IMR-90 (cell line): ENCODE measurements around the gene SEZ6L2. TPM values are rescaled to one million over a fixed set of nuclear protein-coding genes. Genes with fewer than 3 reads are reported as not detected.
A peak's percentile ranks its signal among the peaks of the same experiment; 100 is the strongest.

Source experiments
- ATAC-seq: fragments of 200-7000 bp; cut with Tn5 transposase; 2 replicates; pipeline ENCODE4 v1.9.1; 2020; ENCODE audit warnings: low read depth, mild to moderate bottlenecking, moderate library complexity
- BruUV-seq: library from RNA; stranded (reverse); fragments of 400-500 nt; replicated peaks from 2 replicates; lab custom pipeline; 2021; lab: Mats Ljungman, UMichigan
- CTCF ChIA-PET: fragments of 300-600 bp; formaldehyde crosslinking; extraction: SDS; loops from one replicate; lab custom pipeline; 2021; ENCODE audit warnings: antibody characterized with exemption; lab: Yijun Ruan, JAX
- POLR2A ChIA-PET: fragments of 300-600 bp; sonication (Branson Sonifier 250); formaldehyde crosslinking; loops from one replicate; lab custom pipeline; 2022; ENCODE audit warnings: antibody characterized with exemption; ENCODE audit not compliant: unreplicated experiment; lab: Charles Lee
- DNase-seq: peaks from one replicate; pipeline ENCODE4 v3.0.0; 2013
- H2AFZ ChIP-seq: replicated peaks from 2 replicates; pipeline ENCODE3; 2013; ENCODE audit warnings: low read length, mild to moderate bottlenecking; ENCODE audit not compliant: poor library complexity
- H2AK5ac ChIP-seq: 2 replicates; pipeline ENCODE4 v1.6.1; 2013; ENCODE audit warnings: low read depth, low read length, inconsistent platforms
- H2AK9ac ChIP-seq: replicated peaks from 2 replicates; pipeline ENCODE3; 2013; ENCODE audit warnings: mild to moderate bottlenecking, low read depth, low read length, moderate library complexity; ENCODE audit not compliant: poor library complexity
- H2BK120ac ChIP-seq: 2 replicates; pipeline ENCODE4 v1.6.1; 2013; ENCODE audit warnings: low read depth, low read length, inconsistent platforms
- H2BK15ac ChIP-seq: 3 replicates; pipeline ENCODE4 v1.6.1; 2013; ENCODE audit warnings: low read depth, low read length, inconsistent platforms
- H2BK20ac ChIP-seq: 2 replicates; pipeline ENCODE4 v1.6.1; 2013; ENCODE audit warnings: low read depth, mild to moderate bottlenecking, inconsistent platforms, low read length, moderate library complexity
- H2BK5ac ChIP-seq: 2 replicates; pipeline ENCODE4 v1.6.1; 2013; ENCODE audit warnings: mild to moderate bottlenecking, low read depth, low read length, inconsistent platforms; ENCODE audit not compliant: poor library complexity, severe bottlenecking
- H3K14ac ChIP-seq: replicated peaks from 2 replicates; pipeline ENCODE4 v1.6.1; 2013; ENCODE audit warnings: low read depth, low read length, inconsistent platforms
- H3K18ac ChIP-seq: 2 replicates; pipeline ENCODE4 v1.6.1; 2013; ENCODE audit warnings: low read depth, low read length, control low read depth
- H3K23ac ChIP-seq: 2 replicates; pipeline ENCODE4 v1.6.1; 2013; ENCODE audit warnings: low read depth, low read length, inconsistent platforms
- H3K27ac ChIP-seq: 2 replicates; pipeline ENCODE4 v1.5.1; 2013; ENCODE audit warnings: mild to moderate bottlenecking, control low read depth, low read length; ENCODE audit not compliant: insufficient read depth
- H3K27me3 ChIP-seq: 2 replicates; pipeline ENCODE4 v1.6.1; 2013; ENCODE audit warnings: low read length; ENCODE audit not compliant: control insufficient read depth, insufficient read depth
- H3K36me3 ChIP-seq: 2 replicates; pipeline ENCODE4 v1.6.1; 2013; ENCODE audit warnings: low read length, mixed read lengths; ENCODE audit not compliant: control insufficient read depth, insufficient read depth
- H3K4ac ChIP-seq: 2 replicates; pipeline ENCODE4 v1.6.1; 2013; ENCODE audit warnings: low read depth, low read length, inconsistent platforms
- H3K4me1 ChIP-seq: 2 replicates; pipeline ENCODE4 v1.6.1; 2013; ENCODE audit warnings: low read length, mixed read lengths; ENCODE audit not compliant: control insufficient read depth, insufficient read depth
- H3K4me2 ChIP-seq: 2 replicates; pipeline ENCODE4 v1.6.1; 2013; ENCODE audit warnings: low read depth, mild to moderate bottlenecking, control low read depth, low read length, moderate library complexity
- H3K4me3 ChIP-seq: 2 replicates; pipeline ENCODE4 v1.5.1; 2013; ENCODE audit warnings: low read depth, mild to moderate bottlenecking, control low read depth, low read length, moderate library complexity; ENCODE audit not compliant: insufficient read depth
- H3K56ac ChIP-seq: 2 replicates; pipeline ENCODE4 v1.6.1; 2013; ENCODE audit warnings: low read length, inconsistent platforms; ENCODE audit not compliant: insufficient read depth; ENCODE audit errors: extremely low read depth
- H3K79me1 ChIP-seq, 2 experiments: 2 replicates each; pipeline ENCODE4 v1.6.1; 2013; ENCODE audit warnings: low read length in 2 of 2, inconsistent platforms in 1 of 2, low read depth in 1 of 2
- H3K9ac ChIP-seq: 2 replicates; pipeline ENCODE4 v1.6.1; 2013; ENCODE audit warnings: low read depth, low read length, control low read depth
- H3K9me1 ChIP-seq: 2 replicates; pipeline ENCODE4 v1.6.1; 2013; ENCODE audit warnings: low read length, inconsistent platforms; ENCODE audit not compliant: insufficient read depth
- H3K9me3 ChIP-seq: 2 replicates; pipeline ENCODE4 v1.6.1; 2013; ENCODE audit warnings: low read length; ENCODE audit not compliant: control insufficient read depth, insufficient read depth
- H4K20me1 ChIP-seq: 2 replicates; pipeline ENCODE4 v1.6.1; 2013; ENCODE audit warnings: low read length, inconsistent platforms; ENCODE audit not compliant: insufficient read depth
- H4K5ac ChIP-seq: 2 replicates; pipeline ENCODE4 v1.6.1; 2013; ENCODE audit warnings: mild to moderate bottlenecking, low read depth, low read length, control low read depth
- H4K8ac ChIP-seq, 2 experiments: 2 replicates each; pipeline ENCODE4 v1.6.1; 2013; ENCODE audit warnings: low read depth in 2 of 2, low read length in 2 of 2, control low read depth in 1 of 2, inconsistent platforms in 1 of 2
- H4K91ac ChIP-seq: 2 replicates; pipeline ENCODE4 v1.6.1; 2013; ENCODE audit warnings: low read depth, low read length, inconsistent platforms; ENCODE audit not compliant: insufficient read depth
- CEBPB ChIP-seq: IDR thresholded peaks from 2 replicates; pipeline ENCODE4 v1.6.1; 2012; ENCODE audit warnings: low read depth, low read length, improper control_type of control experiment
- CHD1 ChIP-seq: IDR thresholded peaks from 2 replicates; pipeline ENCODE4 v1.6.1; 2012; ENCODE audit warnings: low read depth, low read length, improper control_type of control experiment
- WGBS, 2 experiments: methylation state at CpG; one replicate each; pipeline versions ENCODE4 v1.1.5 to v1.1.7; 2013; ENCODE audit warnings: missing lambda C conversion rate in 2 of 2; ENCODE audit not compliant: insufficient read length in 1 of 2; ENCODE audit errors: extremely low coverage in 2 of 2; 5-methylcytosine and 5-hydroxymethylcytosine counted together
- dilution Hi-C: fragments of 300-500 bp; cut with HindIII; formaldehyde crosslinking; loops from one replicate; pipeline ENCODE4 v1.14.3; 2018; ENCODE audit warnings: low sequenced_read_pairs; ENCODE audit not compliant: unreplicated experiment
- in situ Hi-C: fragments of 300-500 bp; cut with MboI; formaldehyde crosslinking; loops from 3 replicates; pipeline ENCODE4 v1.14.3; 2019; ENCODE audit warnings: low sequenced_read_pairs, inconsistent platforms, mixed read lengths
- intact Hi-C: fragments of 100-400 bp; cut with micrococcal nuclease; formaldehyde crosslinking; loops from 2 replicates; pipeline ENCODE4 v1.10.0; 2022
- polyA plus RNA-seq, 3 experiments: library from polyadenylated mRNA; depleted of rRNA; stranded (reverse); fragments of >200 nt; gene quantifications; 2 replicates each; pipeline ENCODE4 v1.2.3, GENCODE V29; 2012; ENCODE audit warnings: low replicate concordance in 1 of 3
- total RNA-seq: library from RNA; depleted of rRNA; stranded (reverse); fragments of >200 nt; gene quantifications from 2 replicates; pipeline ENCODE4 v1.2.3, GENCODE V29; 2012

SEZ6L2 gene
- total and polyA plus RNA-seq, 2 of the 4 experiments (the other 2 are of a cell fraction) = 0.72 to 10.5 TPM

DNA sequence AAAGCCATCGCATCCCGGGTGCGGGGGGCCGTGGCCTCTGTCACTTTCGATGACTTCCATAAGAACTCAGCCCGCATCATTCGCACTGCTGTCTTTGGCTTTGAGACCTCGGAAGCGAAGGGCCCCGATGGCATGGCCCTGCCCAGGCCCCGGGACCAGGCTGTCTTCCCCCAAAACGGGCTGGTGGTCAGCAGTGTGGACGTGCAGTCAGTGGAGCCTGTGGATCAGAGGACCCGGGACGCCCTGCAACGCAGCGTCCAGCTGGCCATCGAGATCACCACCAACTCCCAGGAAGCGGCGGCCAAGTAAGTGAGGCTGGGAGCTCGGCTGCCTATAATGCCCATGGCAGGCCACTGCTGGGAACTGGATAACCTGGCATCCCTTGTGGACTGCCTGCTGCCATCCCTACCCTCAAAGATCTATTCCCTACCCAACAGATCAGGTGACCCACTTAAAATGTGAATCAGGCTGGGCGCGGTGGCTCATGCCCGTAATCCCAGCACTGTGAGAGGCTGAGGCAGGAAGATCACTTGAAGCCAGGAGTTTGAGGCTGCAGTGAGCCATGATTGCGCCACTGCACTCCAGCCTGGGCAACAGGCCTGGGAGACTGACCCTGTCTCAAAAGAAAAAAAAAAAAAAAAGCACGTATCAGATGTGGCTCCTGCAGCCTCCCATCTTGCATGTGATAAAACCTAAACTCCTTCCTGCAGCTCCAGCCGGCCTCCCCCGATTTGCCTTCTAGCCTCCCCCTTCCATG, 54.6 kb downstream of the SEZ6L2 start:
- no peak for TF ChIP-seq CHD1
- TF ChIP-seq CEBPB = 0 out of 2 replicates have a peak, but pooled peaks have one; percentile 15
- Histone ChIP-seq H3K14ac (no peak overlapping the region), H4K8ac (no peak overlapping the region), H3K9ac (no peak overlapping the region), H3K4me1 (no peaks in the 10 kb centered on the region; the same call in 1 of the 2 replicates), H3K23ac (no peak overlapping the region), H3K27ac (no peak overlapping the region), H4K91ac (no peak overlapping the region), H3K9me1 (no peaks in the 10 kb centered on the region), H3K4me3 (no peak overlapping the region), H2BK15ac (no peak overlapping the region), H2BK20ac (no peak overlapping the region), H3K4ac (no peak overlapping the region), H2BK5ac (no peak overlapping the region), H3K56ac (no peak overlapping the region), H2BK120ac (no peak overlapping the region), H2AFZ (peak overlapping the region; percentile 53), H3K18ac (no peak overlapping the region), H3K4me2 (no peak overlapping the region), H3K79me1 (peaks cover 0 to 23% of the 10 kb centered on the region in 2 experiments; a peak in 1 of 4 replicates), H3K9me3 (no peaks in the 10 kb centered on the region), H3K36me3 (peaks cover 71% of the 10 kb centered on the region), H2AK5ac (no peak overlapping the region), H3K27me3 (no peaks in the 10 kb centered on the region), H4K20me1 (no peaks in the 10 kb centered on the region; the same call in 1 of the 2 replicates), H4K5ac (no peak overlapping the region), H2AK9ac (no peak overlapping the region)
- ChIA-PET POLR2A (no interaction called here), CTCF (no interaction called here)
- DNase-seq (no peak), ATAC-seq (no peak)
- intact Hi-C loops (no loop called here), in situ Hi-C loops (no loop called here), dilution Hi-C loops (no loop called here)
- BruUV-seq = no TSS peak
- 93% methylated on average over 25 of the region's 28 CpGs; no CpG with 5 or more reads in 1 of the 2 experiments for WGBS, 2 experiments
